CD4-positive, alpha-beta T cell treated with Interleukin-15 for 1 hour (primary cell): ENCODE data around the gene KCNK4.

ENCODE experiments used
- DNase-seq: peaks from one replicate; pipeline ENCODE4 v3.0.0-alpha.2; 2020

The KCNK4 gene

DNA sequence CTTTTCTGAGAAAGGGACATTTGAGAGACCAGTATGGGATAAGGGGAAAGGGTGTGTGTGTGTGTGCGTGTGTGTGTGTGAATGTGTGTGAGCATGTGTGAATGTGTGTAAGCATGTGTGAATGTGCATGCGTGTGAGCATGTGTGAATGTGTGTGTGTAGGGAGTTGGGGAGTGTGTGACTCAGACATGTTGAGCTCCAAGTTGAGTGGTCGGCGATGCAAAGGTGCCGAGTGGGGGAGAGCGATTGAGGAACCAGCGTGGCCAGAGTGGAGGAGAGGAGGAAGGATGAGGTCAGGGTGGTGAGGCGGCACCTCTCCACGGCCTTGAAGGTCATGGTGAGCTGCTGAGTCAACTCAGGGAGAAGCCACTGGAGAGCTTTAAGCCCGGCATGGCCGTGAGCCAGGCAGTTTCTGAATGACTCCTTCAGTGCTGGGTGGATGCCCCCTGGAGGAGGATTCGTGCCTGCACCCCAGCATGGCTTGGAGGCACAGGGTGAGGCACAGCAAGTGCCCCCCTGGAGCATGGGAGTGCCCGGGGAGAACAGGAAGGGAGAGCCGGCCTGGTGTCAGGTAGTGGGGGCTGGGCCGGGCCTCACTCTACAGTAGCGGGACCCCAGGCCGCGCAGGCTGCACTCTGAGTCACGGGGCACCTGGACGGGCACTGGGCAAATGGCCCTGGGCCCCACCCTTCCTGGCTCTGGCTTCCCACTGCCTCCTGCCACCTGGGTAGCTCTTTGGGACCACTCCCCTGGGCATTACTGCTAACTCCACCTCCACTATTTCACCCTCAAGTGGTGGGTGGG lies 40.7 kb downstream of the KCNK4 start:
- DNase-seq = peak; percentile 85

DNA sequence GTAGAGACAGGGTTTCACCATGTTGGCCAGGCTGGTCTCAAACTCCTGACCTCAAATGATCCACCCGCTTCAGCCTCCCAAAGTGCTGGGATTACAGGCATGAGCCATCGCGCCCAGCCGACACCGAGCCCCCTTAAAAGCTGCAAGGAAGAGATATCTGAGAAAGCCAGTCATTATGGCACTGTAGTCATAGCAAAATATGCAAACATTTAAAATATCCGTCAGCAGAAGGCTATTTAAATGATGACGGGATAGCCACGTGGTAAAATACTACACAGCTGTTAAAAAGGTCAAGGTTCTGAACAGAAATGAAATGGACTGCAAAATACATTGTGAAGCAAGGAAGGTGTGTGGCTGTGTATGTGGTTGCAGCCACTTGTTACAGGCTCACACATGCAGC lies 42.5 kb downstream of the KCNK4 start:
- DNase-seq = no peak

DNA sequence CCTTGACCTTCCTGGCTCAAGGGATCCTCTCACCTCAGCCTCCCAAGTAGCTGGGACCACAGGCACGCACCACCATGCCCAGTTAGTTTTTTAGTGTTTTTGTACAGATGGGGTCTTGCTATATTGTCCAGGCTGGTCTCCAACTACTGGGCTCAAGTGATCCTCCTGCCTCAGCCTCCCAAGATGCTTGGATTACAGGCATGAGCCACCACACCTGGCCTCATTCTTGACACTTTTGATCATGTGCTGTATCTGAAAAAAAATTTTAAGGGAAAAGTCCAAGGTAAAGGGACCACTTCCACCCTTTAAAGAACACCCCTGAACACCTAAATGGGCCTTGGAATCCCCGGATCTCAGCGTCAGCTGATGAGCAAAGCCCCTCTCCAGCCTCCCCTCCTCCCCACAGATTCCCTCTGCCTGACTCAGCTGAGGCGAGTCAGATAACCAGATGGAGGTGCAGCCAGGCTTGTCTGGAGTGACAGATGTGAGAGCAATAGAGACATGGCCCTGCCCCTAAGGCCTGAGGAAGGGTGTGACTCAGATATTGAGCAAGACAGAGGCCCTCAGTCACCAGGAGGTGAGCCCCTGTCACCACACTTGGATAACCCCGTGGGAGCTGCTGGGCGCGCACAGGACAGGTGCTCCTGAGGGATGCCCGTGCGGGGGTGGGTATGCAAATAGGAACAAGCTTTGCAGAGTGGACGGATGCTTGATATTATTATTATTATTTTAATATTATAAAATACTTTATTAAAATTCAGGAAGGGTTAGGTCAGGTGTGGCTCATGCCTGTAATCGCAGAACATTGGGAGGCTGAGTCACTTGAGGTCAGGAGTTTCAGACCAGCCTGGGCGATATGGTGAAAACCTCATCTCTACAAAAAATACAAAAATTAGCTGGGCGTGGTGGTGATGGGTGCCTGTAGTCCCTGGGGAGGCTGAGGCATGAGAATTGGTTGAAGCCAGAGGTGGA lies 43.9 kb downstream of the KCNK4 start:
- peak; percentile 77 for DNase-seq

DNA sequence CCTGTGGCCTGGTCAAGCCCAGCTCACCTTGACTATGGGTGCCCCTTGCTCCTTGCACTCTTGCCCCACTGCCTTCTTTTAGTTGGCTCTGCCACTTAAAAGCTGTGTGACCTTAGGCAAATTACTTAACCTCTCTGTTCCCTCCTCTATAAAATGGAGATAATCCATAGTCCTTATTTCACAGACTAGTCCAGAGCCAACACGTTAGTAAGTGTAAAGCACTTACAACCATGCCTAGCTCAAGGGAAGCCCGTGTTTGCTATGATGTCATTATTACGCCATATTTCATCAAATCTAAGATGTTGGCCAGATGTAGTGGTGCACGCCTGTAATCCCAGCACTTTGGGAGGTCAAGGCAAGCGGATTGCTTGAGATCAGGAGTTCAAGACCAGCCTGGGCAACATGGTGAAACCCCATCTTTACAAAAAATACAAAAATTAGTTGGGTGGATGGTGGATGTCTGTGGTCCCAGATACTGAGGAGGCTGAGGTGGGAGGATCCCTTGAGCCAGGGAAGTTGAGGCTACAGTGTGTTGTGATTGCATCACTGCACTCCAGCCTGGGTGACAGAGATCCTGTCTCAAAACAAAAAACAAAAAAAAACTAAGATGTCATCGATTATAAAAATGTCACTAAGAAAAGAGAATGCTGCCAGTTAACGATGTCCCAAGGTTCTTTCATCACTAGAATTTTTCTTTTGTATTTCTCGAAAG lies 46.6 kb downstream of the KCNK4 start:
- DNase-seq = no peak

DNA sequence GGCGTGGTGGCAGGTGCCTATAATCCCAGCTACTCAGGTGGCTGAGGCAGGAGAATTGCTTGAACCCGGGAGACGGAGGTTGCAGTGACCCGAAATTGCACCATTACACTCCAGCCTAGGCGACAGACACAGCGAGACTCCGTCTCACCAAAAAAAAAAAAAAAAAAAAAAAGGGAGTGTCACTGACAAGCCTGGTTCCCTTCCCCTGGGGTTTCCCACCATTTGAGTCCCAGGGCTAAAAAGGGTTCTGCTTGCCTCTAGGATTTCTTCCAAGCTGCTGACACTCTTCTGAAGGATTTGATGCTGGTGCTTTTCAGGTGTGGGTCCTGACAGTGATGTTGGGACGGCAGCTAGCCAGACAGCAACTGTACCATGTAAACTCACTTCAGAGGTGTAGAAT lies 47.6 kb downstream of the KCNK4 start:
- DNase-seq = no peak

DNA sequence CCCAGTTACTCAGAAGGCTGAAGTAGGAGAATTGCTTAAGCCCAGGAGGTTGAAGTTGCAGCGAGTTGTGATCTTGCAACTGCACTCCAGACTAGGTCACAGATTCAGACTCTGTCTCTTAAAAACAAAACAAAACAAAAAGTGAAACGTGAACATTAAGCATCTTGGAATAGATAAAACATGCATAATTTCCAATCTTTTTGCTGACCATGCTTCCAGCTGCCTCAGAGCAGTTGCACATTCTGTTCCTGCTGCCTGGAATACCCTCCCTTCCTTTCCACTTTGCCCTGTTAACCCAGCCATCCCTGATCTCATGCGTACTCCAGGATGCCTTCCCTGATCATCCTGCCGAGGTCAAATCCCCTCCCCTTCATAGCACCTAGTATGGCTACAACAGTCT lies 48.2 kb downstream of the KCNK4 start:
- no peak for DNase-seq

DNA sequence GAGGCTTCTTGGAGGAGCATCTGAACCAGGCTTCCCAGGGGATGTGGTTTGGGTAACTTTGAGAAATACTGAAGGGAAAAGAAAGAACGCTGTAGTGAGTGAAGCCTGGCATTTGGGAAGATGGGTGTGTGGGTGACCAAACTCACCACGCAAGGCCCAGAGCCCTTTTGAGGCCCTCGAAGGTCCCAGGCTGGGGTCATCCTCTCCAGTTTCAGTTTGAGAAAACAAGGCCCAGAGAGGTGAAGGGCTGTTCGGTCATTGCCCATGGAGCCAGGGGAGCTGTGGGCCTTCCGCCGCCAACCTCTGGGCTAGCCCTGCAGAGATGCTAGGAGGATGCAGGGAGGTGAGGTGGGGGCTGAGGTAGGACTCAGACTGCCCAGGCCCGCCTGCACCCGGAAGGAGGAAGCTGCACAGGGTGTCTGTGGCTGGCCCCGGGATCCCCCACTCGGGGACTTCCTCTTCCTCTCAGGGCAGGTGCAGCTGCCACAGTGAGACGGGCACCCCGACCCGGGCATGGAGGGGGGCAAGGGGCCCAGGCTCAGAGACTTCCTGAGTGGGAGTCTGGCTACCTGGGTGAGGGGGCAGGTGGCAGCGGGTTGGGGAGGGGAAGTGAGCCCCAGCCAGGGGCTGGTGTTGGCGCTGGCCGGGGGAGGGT lies 48.8 kb downstream of the KCNK4 start, which contains the start of gene CCDC88B:
TSS of gene CCDC88B (plus strand) at position 451 of the 655 bp plus-strand sequence. CDS start at position 514, 63 bp downstream.
- DNase-seq = peak; percentile 94

DNA sequence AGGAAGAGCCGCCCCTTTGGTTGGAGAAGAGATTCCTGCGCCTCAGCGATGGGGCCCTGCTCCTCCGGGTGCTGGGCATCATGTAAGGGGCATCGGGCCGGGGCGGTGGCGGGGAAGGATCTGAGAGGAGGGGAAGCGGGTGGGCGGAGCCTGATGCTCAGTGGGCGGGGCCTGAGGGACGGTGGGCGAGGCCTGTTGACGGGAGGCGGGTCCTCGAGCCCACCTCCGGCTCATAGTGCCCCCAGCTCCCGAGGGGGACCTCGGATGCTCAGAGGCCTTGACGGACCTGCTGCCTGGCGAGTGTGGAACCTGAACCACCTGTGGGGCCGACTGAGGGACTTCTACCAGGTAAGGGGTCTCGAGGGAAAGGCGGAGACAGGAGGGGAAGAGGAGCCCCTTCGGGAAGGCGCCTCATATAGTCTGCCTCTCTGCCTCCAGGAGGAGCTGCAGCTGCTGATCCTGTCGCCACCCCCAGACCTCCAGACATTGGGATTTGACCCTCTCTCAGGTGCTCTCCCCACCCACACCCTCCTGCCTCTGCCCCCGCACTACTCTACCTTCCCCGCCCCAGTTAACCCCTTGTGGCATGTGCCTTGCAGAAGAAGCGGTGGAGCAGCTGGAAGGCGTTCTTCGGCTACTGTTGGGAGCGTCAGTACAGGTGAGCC lies 49.7 kb downstream of the KCNK4 start:
- DNase-seq = peak; percentile 77

DNA sequence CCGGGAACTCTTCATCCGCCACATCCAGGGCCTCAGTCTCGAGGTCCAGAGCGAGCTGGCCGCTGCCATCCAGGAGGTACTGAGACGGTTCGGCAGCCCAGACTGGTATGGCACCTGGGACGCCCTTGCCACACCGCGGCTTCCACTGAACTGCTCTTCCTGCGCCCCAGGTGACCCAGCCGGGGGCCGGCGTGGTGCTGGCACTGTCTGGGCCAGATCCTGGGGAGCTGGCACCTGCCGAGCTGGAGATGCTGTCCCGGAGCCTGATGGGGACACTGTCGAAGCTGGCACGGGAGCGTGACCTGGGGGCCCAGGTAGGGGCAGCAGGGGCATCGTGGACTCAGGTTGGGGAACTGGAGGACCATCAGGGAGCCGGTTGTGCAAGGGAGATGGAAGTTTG lies 50.3 kb downstream of the KCNK4 start:
- no peak for DNase-seq

DNA sequence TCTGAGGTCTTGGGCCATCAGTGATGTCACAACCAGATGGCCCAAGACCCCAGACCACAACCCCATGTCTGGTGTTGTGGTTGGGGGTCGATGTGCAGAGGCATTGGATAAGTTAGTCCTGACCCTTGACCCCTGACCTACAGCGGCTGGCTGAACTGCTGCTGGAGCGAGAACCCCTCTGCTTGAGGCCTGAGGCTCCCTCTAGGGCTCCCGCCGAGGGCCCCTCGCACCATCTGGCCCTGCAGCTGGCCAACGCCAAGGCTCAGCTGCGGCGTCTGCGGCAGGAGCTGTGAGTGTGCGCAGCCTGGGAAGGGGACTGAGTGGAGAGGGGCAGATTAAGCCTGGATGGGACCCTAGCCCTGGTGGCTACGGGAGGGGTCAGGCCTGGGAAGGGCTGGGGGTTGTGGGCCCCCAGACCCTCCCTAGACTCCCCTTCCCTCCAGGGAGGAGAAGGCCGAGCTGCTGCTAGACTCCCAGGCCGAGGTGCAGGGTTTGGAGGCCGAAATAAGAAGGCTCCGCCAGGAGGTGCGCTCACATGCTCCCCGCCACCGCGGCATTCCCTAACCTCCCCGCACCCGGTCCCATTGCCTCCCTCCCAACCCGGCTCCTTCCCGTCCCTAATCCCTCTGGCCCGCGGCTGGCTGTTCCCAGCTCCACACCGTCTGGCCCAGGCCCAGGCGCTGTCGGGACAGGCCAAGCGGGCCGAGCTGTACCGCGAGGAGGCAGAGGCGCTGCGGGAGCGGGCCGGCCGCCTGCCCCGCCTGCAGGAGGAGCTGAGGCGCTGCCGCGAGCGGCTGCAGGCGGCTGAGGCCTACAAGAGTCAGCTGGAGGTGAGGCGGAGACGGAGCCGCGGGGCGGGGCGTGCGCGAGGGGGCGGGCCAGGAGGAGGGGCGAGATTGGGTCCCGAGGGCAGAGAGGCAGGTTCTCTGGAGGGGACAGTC lies 51.0 kb downstream of the KCNK4 start:
- peak; percentile 90 for DNase-seq

DNA sequence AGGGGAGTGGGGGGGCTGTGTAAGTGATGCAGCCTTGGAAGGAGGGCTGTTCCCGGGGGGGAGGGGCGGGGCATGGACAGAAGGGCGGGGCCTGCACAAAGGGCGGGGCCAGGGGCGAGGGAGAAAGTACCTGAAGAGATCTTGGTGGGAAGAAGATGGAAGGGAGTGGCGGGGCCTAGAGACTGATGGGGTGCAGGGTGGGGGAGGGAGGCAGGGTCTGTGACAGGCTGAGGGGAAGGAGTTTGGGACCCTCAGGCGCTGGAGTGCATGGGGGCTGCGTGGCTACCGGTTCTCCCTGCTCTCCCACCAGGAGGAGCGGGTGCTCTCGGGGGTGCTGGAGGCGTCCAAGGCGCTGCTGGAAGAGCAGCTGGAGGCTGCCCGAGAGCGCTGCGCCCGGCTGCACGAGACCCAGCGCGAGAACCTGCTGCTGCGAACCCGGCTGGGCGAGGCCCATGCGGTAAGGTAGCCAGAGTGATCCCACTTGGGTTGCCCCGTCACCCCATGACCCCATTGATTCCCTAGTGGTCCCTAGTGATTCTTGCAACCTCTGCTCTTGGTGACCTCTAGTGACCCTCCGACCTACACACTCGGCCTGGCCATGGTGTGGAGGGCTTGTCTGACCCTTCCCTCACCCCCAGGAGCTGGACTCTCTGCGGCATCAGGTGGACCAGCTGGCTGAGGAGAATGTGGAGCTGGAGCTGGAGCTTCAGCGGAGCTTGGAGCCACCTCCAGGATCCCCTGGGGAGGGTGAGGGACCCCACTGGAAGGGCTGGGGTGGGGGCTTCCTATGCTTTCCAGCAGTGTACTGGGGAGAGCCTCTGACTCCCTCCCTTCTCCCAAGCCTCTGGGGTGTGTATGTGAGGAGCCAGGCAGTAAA lies 52.0 kb downstream of the KCNK4 start:
- DNase-seq = no peak

DNA sequence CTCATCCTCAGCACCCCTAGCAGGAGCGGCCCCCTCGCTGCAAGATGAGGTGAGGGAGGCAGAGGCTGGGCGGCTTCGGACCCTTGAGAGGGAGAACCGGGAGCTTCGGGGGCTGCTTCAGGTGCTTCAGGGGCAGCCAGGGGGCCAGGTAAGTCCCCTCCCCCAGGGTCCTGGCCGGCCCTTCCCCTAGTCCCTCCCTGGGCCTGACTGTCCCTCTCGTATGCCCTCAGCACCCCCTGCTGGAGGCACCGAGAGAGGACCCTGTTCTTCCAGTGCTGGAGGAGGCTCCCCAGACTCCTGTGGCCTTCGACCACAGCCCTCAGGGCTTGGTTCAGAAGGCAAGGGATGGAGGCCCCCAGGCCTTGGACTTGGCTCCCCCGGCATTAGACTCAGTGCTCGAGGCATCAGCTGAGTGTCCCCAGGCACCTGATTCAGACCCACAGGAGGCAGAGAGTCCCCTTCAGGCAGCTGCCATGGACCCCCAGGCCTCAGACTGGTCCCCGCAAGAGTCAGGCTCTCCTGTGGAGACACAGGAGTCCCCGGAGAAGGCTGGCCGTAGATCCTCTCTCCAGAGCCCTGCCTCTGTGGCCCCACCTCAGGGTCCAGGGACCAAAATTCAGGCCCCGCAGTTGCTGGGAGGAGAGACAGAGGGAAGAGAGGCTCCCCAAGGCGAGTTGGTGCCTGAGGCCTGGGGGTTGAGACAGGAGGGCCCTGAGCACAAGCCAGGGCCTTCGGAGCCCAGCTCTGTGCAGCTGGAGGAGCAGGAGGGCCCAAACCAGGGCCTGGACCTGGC lies 52.9 kb downstream of the KCNK4 start:
- DNase-seq = no peak

DNA sequence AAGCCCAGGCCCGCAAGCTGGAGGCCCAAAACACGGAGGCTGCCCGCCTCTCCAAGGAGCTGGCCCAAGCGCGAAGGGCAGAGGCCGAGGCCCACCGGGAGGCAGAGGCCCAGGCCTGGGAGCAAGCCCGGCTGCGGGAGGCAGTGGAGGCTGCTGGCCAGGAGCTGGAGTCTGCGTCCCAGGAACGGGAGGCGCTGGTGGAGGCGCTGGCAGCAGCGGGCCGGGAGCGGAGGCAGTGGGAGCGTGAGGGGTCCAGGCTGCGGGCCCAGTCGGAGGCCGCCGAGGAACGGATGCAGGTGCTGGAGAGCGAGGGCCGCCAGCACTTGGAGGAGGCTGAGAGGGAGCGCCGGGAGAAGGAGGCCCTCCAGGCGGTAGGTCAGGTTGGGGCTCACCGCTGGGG lies 53.7 kb downstream of the KCNK4 start:
- no peak for DNase-seq

DNA sequence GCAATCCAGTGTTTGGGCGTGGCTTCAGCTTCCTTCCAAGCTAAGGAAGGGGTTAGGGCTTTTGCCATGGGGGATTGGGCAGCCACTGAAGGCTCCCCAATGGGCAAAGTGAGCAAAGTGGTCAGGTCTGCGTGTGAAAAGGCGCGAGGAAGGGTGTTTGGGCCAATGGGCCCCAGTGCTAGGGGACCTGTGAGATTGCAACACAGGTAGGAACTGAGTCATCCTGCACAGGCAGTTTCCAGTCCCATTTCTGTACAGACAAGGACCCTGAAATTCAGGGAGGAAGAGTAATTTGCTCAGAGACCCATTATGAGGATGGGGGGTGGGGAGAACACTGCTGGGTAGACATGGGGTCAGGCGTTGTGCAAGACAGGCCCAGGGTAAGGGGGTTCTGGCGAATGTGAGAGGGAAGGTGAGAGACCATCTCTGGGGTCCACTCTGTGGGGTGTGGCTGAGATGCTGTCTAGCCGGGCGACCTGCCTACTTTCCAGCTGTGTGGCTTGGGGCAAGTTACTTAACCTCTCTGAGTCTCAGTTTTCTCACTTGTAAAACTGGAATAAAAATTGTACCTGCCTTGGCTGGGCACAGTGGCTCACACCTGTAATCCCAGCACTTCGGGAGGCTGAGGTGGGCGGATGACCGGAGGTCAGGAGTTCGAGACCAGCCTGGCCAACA lies 56.2 kb downstream of the KCNK4 start:
- DNase-seq = no peak

DNA sequence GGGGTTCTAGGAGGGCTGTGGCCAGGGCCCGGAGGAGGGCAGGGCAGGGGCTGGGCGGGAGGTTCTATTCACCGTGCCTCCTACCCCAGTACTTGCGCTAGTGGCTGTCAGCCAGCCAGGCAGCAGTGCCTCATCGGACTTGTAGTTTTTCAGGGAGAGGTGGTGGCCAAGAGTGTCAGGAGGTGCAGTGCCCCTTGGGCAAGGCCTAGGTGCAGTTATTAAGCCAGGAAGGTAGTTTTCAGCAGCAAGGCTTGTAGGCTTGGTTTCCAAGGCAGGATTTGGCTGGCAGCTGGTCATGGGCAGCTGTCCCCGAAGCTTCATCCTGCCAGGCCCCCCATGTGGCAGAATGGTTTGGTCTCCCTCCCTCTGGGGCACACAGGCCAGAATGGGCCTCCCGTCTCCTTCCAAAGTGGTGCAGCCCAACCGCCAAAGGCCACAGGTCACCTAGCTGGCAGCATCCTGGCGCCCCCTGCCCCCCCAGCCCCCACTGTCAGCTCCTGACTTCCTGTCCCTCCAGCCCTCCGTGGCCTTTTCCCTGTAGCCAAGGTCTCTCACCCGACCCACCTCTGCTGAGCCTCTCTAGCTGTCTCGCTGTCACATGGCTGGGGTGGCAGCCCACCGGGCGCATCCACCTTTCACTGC lies 57.4 kb downstream of the KCNK4 start:
- DNase-seq = no peak

DNA sequence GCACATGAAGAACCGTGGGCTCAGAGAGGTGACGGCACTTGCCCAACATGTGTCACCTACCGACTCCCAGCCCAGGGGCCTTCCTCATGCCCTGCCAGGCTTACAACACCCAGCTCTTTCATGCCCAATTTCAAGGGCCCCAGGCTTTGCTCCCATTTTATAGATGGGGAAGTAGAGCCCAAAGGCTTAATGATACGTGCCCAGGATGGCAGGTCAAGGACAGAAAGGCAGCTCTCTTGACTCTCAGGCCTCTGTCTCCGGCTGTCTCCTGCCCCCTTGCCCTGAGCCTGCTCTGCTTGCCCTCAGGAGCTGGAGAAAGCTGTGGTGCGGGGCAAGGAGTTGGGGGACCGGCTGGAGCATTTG lies 57.9 kb downstream of the KCNK4 start:
- no peak for DNase-seq

DNA sequence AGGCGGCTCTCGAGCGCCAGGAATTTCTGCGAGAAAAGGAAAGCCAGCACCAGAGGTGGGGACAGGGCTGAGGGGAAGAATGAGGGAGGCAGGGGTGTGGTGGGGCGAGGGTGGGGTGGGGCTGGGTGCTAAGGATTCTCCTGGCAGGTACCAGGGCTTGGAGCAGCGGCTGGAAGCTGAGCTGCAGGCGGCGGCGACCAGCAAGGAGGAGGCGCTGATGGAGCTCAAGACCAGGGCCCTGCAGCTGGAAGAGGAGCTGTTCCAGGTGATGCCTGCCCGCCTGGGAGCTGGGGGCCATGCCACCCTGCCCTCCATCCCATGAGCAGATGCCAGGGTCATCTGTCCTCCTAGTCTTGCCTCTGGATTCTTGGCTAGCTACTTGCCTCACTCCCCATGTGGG lies 58.3 kb downstream of the KCNK4 start:
- no peak for DNase-seq
